Lower lobe of right lung (tissue), 2 donors: ENCODE measurements around the gene SLC6A7. TPM values are rescaled to one million over a fixed set of nuclear protein-coding genes. Genes with fewer than 3 reads are reported as not detected.

Source experiments
- ATAC-seq, 2 donors: fragments of 200-7000 bp; cut with Tn5 transposase; one replicate each; pipeline ENCODE4 v1.9.1; 2020 to 2022; ENCODE audit warnings: mild to moderate bottlenecking in 2 of 2, moderate library complexity in 2 of 2
- DNase-seq: peaks from one replicate; pipeline ENCODE4 v3.0.0-alpha.2; 2020
- H3K27ac ChIP-seq: fragments of 200-600 bp; one replicate; pipeline ENCODE4 v1.8.0; 2022
- H3K27me3 ChIP-seq: fragments of 200-600 bp; one replicate; pipeline ENCODE4 v1.8.0; 2022; ENCODE audit warnings: low read depth
- H3K36me3 ChIP-seq: fragments of 200-600 bp; one replicate; pipeline ENCODE4 v1.8.0; 2022; ENCODE audit warnings: mild to moderate bottlenecking
- H3K4me1 ChIP-seq: fragments of 200-600 bp; one replicate; pipeline ENCODE4 v1.8.0; 2022
- H3K4me3 ChIP-seq: fragments of 200-600 bp; one replicate; pipeline ENCODE4 v1.8.0; 2022; ENCODE audit warnings: mild to moderate bottlenecking
- H3K9me3 ChIP-seq: fragments of 200-600 bp; one replicate; pipeline ENCODE4 v1.8.0; 2022
- intact Hi-C: fragments of 100-400 bp; cut with DNase I; formaldehyde crosslinking; loops from one replicate; pipeline ENCODE4 v1.11.0; 2022
- total RNA-seq: library from RNA; stranded (reverse); fragmentation: NEBNext Ultra II Directional; extraction: Animal tissue kit (Norgen Biotek cat#: 25700); gene quantifications from one replicate; pipeline ENCODE4 v1.2.1, GENCODE V29; 2021
- TF ChIP-seq, protein P1 (sequence below): fragments of 200-600 bp; IDR thresholded peaks from one replicate; pipeline ENCODE4 v1.8.0; 2022; ENCODE audit warnings: antibody characterized with exemption, mild to moderate bottlenecking
- donor health status: DM: no; HTN: yes; CAD: no; lungs with severe emphysema.

Gene SLC6A7
- total RNA-seq, 1 donor from 2014 or later = not detected

DNA sequence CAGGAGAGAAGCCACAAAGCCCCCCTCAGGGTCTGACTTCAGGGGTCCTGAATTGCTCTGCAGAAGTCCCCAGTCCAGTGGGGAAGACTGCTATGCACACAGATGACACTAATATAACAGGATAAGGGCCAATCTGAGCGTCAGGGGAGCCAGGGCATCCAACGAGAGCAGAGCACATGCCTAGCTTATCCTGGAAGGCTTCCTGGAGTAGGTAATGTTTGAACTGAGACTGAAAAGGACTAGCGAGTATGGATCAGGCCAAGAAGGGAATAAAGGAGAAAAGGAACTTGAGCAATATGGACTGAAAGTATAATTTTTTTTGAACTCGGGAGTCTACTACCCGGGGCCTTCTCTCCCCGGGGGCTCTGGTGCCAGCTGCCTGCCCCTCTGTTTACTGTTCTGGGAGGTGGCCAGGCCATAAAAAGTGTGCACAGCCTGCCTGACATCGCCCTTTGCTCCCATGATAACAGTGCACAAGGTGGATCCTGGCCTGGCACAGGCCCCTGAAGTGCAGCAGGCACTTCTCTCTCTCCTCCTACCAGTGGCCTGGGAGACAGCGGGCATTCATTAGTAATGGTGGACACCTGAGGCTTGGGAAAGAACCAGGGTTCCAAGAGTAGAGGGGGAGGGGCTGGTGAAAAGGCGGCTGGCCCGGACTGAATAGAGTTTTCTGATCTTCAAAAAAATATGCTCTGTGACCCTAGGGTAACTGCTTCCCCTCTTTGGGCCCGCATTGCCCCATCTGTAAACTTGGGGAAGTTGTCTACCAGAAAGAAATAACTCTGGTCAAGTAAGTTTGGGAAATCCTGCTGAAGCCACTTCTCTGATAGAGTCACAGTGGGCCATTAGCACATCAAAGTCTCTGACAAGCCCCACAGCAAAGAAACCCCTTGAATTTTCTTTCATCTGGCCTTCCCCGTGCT lies 4.6 kb upstream of the SLC6A7 start:
- intact Hi-C loops = no loop called here
- DNase-seq = no peak
- H3K27ac ChIP-seq = no peak overlapping the region
- no peaks in the 10 kb centered on the region for H3K36me3 ChIP-seq
- TF ChIP-seq, protein P1, sequence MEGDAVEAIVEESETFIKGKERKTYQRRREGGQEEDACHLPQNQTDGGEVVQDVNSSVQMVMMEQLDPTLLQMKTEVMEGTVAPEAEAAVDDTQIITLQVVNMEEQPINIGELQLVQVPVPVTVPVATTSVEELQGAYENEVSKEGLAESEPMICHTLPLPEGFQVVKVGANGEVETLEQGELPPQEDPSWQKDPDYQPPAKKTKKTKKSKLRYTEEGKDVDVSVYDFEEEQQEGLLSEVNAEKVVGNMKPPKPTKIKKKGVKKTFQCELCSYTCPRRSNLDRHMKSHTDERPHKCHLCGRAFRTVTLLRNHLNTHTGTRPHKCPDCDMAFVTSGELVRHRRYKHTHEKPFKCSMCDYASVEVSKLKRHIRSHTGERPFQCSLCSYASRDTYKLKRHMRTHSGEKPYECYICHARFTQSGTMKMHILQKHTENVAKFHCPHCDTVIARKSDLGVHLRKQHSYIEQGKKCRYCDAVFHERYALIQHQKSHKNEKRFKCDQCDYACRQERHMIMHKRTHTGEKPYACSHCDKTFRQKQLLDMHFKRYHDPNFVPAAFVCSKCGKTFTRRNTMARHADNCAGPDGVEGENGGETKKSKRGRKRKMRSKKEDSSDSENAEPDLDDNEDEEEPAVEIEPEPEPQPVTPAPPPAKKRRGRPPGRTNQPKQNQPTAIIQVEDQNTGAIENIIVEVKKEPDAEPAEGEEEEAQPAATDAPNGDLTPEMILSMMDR = no peak
- no peaks in the 10 kb centered on the region for H3K9me3 ChIP-seq
- ATAC-seq = peak; percentile 16 to 51
- H3K4me3 ChIP-seq = no peak overlapping the region
- H3K4me1 ChIP-seq = peaks cover 12% of the 10 kb centered on the region
- peaks cover 17% of the 10 kb centered on the region for H3K27me3 ChIP-seq

DNA sequence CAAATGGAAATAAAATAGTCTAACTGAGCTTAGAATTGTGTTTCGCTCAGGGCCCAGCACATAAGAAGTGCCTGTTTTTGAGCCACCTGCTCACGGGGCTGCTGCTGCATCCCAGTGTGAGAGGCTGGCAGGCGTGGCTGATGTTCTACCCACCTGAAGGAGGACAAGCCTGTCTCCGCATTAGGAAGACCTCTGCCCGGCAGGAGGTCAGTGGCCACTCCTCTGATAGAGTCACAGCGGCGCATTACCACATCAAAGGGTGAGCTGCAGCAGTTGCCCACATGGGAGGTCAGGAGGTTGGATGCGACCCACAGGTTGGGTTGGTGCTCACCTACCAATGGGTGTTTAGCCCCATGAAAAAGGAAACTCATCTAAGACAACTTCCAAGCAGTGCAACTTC lies 3.7 kb upstream of the SLC6A7 start:
- ATAC-seq = no peak
- Histone ChIP-seq H3K36me3 (no peaks in the 10 kb centered on the region), H3K27ac (no peak overlapping the region), H3K9me3 (no peaks in the 10 kb centered on the region), H3K4me3 (no peak overlapping the region), H3K4me1 (peaks cover 3% of the 10 kb centered on the region), H3K27me3 (peaks cover 26% of the 10 kb centered on the region)
- TF ChIP-seq, protein P1 = no peak
- intact Hi-C loops = no loop called here
- no peak for DNase-seq

DNA sequence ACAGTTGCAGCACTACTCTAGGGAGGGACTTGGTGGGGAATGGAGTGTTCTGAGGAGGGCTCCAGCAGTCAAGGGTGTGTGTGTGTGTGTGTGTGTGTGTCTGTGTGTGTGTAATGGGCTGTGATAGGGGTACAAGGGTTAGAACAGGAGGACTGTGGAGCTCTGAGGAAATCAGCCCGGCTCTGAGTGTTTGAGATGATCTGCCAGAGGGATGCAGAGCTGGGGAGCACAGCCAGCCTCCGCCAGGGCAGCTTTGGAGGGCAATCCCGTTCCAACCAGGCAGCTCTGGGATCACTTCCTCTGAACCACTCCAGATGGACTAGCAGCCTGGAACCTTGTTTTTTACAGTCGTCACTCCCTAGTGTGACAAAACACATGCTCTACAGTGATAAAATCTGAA lies 3.0 kb upstream of the SLC6A7 start:
- intact Hi-C loops = no loop called here
- no peak overlapping the region for H3K4me3 ChIP-seq
- peaks cover 29% of the 10 kb centered on the region for H3K27me3 ChIP-seq
- H3K4me1 ChIP-seq = no peaks in the 10 kb centered on the region
- DNase-seq (no peak), ATAC-seq (no peak)
- no peak overlapping the region for H3K27ac ChIP-seq
- TF ChIP-seq, protein P1 = no peak
- H3K9me3 ChIP-seq = no peaks in the 10 kb centered on the region
- H3K36me3 ChIP-seq = no peaks in the 10 kb centered on the region

DNA sequence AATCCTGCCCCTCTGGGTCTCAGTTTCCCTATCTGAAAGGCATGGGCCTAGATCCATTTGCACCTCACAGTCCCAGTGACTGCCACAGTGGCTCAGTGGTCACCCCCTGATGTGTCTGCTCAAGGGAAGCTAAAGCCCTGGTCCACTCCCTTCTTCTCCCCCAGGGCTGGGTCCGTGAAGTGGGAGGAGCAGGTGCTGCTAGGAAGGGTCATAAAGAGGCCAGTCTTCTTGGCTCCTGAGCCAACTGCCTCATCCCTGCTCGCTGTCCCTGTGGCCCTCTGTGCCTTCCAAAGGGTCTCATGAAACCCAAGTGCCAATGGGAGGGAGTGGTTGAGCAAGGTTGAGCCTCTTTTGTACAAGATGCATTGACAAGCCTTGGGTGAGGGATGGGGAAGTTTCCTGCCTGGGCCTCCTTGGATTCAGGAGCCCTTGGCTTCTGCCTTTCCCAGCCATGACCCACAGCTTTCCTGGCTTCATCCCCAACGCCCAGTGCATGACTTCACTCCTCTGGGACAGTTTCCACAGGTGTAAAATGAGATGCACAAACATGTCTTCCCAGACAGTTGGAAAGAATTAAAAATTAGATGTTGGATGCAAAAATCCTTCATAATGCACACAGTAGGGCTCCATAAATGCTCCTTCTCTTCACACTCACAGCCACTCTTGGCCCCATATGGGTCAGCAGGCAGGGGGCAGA lies 1.6 kb upstream of the SLC6A7 start:
- H3K36me3 ChIP-seq = no peaks in the 10 kb centered on the region
- intact Hi-C loops = no loop called here
- no peak overlapping the region for H3K4me3 ChIP-seq
- ATAC-seq (no peak), DNase-seq (no peak)
- H3K27me3 ChIP-seq = peaks cover 37% of the 10 kb centered on the region
- TF ChIP-seq, protein P1 = no peak
- H3K27ac ChIP-seq = no peak overlapping the region
- no peaks in the 10 kb centered on the region for H3K4me1 ChIP-seq
- H3K9me3 ChIP-seq = no peaks in the 10 kb centered on the region

DNA sequence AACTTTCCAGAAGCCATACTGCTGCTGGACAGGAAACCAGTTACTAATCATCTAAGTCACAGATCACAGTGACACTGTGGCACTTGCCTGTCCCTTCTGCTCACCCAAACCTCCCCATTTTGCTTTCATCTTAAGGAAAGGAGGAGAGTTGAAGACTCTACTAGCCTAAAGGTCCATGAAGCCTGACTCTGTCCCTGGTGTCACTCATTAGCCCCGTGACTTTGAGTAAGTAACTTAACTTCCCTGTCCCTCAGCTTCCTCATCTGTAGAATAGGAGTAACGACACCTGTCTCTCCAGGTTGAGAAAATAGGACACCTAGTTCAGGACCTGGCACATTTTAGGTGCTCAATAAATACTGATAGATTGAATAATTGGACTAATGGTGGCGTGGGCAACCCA lies 536 bp upstream of the SLC6A7 start:
- intact Hi-C loops = no loop called here
- Histone ChIP-seq H3K36me3 (no peaks in the 10 kb centered on the region), H3K4me1 (no peaks in the 10 kb centered on the region), H3K9me3 (no peaks in the 10 kb centered on the region), H3K27ac (no peak overlapping the region), H3K4me3 (no peak overlapping the region), H3K27me3 (peaks cover 37% of the 10 kb centered on the region)
- ATAC-seq = no peak
- no peak for DNase-seq
- TF ChIP-seq, protein P1 = no peak
